HG03521 (cell line): Measurements from ENCODE around the gene RHBDD3.
"Not testable (repeated sequence)": the region's sequence is repeated elsewhere in the genome, so short reads cannot be mapped to it uniquely, and the experiment has no call there.

ENCODE experiments used
- ATAC-seq: cut with Tn5 transposase; IDR thresholded peaks from one replicate; pipeline ENCODE4 v1.9.1; 2021; ENCODE audit warnings: mild to moderate bottlenecking, moderate library complexity; ENCODE audit not compliant: unreplicated experiment

Gene RHBDD3

GRCh38 chr22:29253561-29254285 lies 14.1 kb downstream of the RHBDD3 start:
- no peak for ATAC-seq

GRCh38 chr22:29251981-29252911 lies 15.5 kb downstream of the RHBDD3 start:
- no peak for ATAC-seq

- ATAC-seq: no peak
These were observed 16.5 kb downstream of the RHBDD3 start for GRCh38 chr22:29251265-29251664.

GRCh38 chr22:29247891-29248290 lies 19.9 kb downstream of the RHBDD3 start:
- ATAC-seq: not testable (repeated sequence)

GRCh38 chr22:29245626-29246385 lies 22.0 kb downstream of the RHBDD3 start:
- ATAC-seq: no peak

GRCh38 chr22:29244785-29245625 lies 22.8 kb downstream of the RHBDD3 start:
- no peak for ATAC-seq

- no peak for ATAC-seq
These were observed 23.8 kb downstream of the RHBDD3 start for GRCh38 chr22:29243874-29244446.

GRCh38 chr22:29240481-29240880 lies 27.3 kb downstream of the RHBDD3 start:
- ATAC-seq: not testable (repeated sequence)

GRCh38 chr22:29233277-29233877 lies 34.4 kb downstream of the RHBDD3 start:
- no peak for ATAC-seq

- no peak for ATAC-seq
These were observed 35.5 kb downstream of the RHBDD3 start for GRCh38 chr22:29231971-29232959.

GRCh38 chr22:29230972-29231875 lies 36.6 kb downstream of the RHBDD3 start:
- no peak for ATAC-seq

GRCh38 chr22:29226351-29226981 lies 41.3 kb downstream of the RHBDD3 start:
- ATAC-seq: no peak

GRCh38 chr22:29225422-29226090 lies 42.2 kb downstream of the RHBDD3 start:
- ATAC-seq: no peak

GRCh38 chr22:29224859-29225410 lies 42.8 kb downstream of the RHBDD3 start:
- no peak for ATAC-seq

- no peak for ATAC-seq
These were observed 43.5 kb downstream of the RHBDD3 start for GRCh38 chr22:29224121-29224858.
